Endothelial cell (in vitro differentiated cells): ENCODE results near the gene ARID3C. TPM values are rescaled to one million over a fixed set of nuclear protein-coding genes. Genes with fewer than 3 reads are reported as not detected.

Experiments
- DNase-seq: peaks from one replicate; pipeline ENCODE4 v3.0.0; 2021; ENCODE audit warnings: low spot score
- H3K27ac Mint-ChIP-seq: one replicate; pipeline ENCODE4 v1.8.0; 2021; ENCODE audit warnings: mixed read lengths, inconsistent platforms; ENCODE audit not compliant: unreplicated experiment
- H3K27me3 Mint-ChIP-seq: one replicate; pipeline ENCODE4 v1.8.0; 2021; ENCODE audit warnings: mild to moderate bottlenecking, moderate library complexity, mixed read lengths, inconsistent platforms; ENCODE audit not compliant: unreplicated experiment
- H3K36me3 Mint-ChIP-seq: one replicate; pipeline ENCODE4 v1.8.0; 2021; ENCODE audit warnings: mild to moderate bottlenecking, low read depth, mixed read lengths, inconsistent platforms; ENCODE audit not compliant: unreplicated experiment
- H3K4me1 Mint-ChIP-seq: one replicate; pipeline ENCODE4 v1.8.0; 2021; ENCODE audit warnings: mild to moderate bottlenecking, mixed read lengths, inconsistent platforms; ENCODE audit not compliant: unreplicated experiment
- H3K4me3 Mint-ChIP-seq: one replicate; pipeline ENCODE4 v1.8.0; 2021; ENCODE audit warnings: mild to moderate bottlenecking, mixed read lengths, inconsistent platforms; ENCODE audit not compliant: unreplicated experiment
- H3K9me3 Mint-ChIP-seq: one replicate; pipeline ENCODE4 v1.8.0; 2021; ENCODE audit warnings: mixed read lengths, inconsistent platforms; ENCODE audit not compliant: unreplicated experiment
- CTCF ChIP-seq: fragments of 200-600 bp; sonication (generic); IDR thresholded peaks from one replicate; pipeline ENCODE4 v1.5.0; 2021; ENCODE audit warnings: antibody characterized with exemption; ENCODE audit not compliant: unreplicated experiment
- total RNA-seq: library from RNA; stranded (reverse); fragmentation: NEBNext Ultra II Directional; extraction: Animal tissue kit (Norgen Biotek cat#: 25700); gene quantifications from one replicate; pipeline ENCODE4 v1.2.1, GENCODE V29; 2021; ENCODE audit not compliant: unreplicated experiment

Gene ARID3C
- total RNA-seq, 1 donor from 2014 or later = not detected

- Mint-ChIP-seq H3K4me3 (no peak overlapping the region), H3K27me3 (peaks cover 15% of the 10 kb centered on the region), H3K27ac (no peak overlapping the region), H3K9me3 (no peaks in the 10 kb centered on the region), H3K4me1 (peaks cover 11% of the 10 kb centered on the region), H3K36me3 (peaks cover 6% of the 10 kb centered on the region)
- TF ChIP-seq CTCF = no peak
- no peak for DNase-seq
These were observed 6.7 kb upstream of the ARID3C start for GRCh38 chr9:34635556-34635955.

- Mint-ChIP-seq H3K4me3 (no peak overlapping the region), H3K36me3 (peaks cover 6% of the 10 kb centered on the region)
These were observed 5.8 kb upstream of the ARID3C start for GRCh38 chr9:34634551-34635248.

GRCh38 chr9:34633851-34634550 is 5.1 kb upstream of the ARID3C start:
- no peak overlapping the region for H3K4me3 Mint-ChIP-seq
- peaks cover 26% of the 10 kb centered on the region for H3K27me3 Mint-ChIP-seq
- peak; percentile 66 for TF ChIP-seq CTCF
- H3K36me3 Mint-ChIP-seq = peaks cover 6% of the 10 kb centered on the region
- DNase-seq = peak; percentile 83
- no peaks in the 10 kb centered on the region for H3K9me3 Mint-ChIP-seq
- peak overlapping the region; percentile 42 for H3K27ac Mint-ChIP-seq
- peaks cover 16% of the 10 kb centered on the region for H3K4me1 Mint-ChIP-seq

More at GRCh38 chr9:34634551-34635248, 5.8 kb upstream of the ARID3C start:
- H3K27ac Mint-ChIP-seq = no peak overlapping the region
- DNase-seq = no peak
- H3K9me3 Mint-ChIP-seq = no peaks in the 10 kb centered on the region
- peaks cover 19% of the 10 kb centered on the region for H3K27me3 Mint-ChIP-seq
- TF ChIP-seq CTCF = no peak
- peaks cover 11% of the 10 kb centered on the region for H3K4me1 Mint-ChIP-seq

- peaks cover 27% of the 10 kb centered on the region for H3K27me3 Mint-ChIP-seq
These were observed 4.3 kb upstream of the ARID3C start for GRCh38 chr9:34633166-34633565.

More at GRCh38 chr9:34633166-34633565, 4.3 kb upstream of the ARID3C start:
- H3K27ac Mint-ChIP-seq = no peak overlapping the region
- TF ChIP-seq CTCF = no peak
- DNase-seq = no peak
- peaks cover 19% of the 10 kb centered on the region for H3K4me1 Mint-ChIP-seq
- peaks cover 10% of the 10 kb centered on the region for H3K36me3 Mint-ChIP-seq
- H3K9me3 Mint-ChIP-seq = no peaks in the 10 kb centered on the region
- H3K4me3 Mint-ChIP-seq = no peak overlapping the region
